ENCODE measurements around the gene NEDD9. TPM values are rescaled to one million over a fixed set of nuclear protein-coding genes. Genes with fewer than 3 reads are reported as not detected.

NEDD9 gene
- total RNA-seq, 4 donors from 2014 or later = 7.7 to 14.9 (median 10.9) TPM

DNA sequence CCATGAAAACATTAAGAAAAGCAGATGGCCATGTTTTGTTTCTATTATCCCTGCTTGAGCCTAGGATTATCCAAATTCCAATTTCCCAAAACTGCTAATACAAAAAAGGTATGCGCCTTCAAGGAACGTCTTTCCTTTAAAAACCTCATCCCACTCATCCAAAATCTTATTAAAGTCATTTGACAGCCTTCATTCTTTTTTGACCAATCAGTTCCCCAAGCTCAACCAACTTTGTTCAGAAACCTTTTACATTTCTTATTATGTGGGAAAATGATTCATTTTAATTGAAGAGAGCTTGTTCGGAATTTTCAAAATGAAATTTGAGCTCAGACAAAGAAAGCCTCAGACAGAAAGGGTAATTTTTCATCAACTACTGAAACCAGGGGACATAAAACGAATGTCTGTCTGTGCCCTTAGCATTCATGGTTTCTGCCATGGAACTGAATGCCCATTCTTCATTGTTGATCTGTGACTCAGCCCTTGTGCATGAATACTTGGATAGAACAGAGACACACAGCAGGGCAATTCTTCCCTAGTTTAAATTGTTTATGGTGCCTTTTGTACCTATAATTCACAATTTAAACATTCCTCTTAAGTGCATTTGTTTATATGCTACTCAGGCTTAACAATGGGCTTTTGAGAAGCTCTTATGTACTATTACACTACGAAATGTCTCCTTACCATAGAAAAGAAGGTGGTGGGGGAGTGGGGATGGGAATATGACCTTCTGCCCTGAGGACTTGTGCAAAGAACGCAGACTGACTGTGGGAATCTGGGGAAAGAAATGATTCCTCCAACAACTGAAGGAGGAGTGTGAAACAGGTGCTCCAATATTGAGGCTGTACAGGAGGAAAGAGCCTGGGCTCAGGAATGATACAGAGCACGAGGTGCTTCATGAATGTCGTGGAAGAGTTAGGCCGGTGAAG is 71.2 kb downstream of the NEDD9 start:
- intact Hi-C loops (cut with DNase I) = no loop called here
- WGBS, 2 donors = 78 to 79% methylated on average over 9 of the region's 9 CpGs
- Histone ChIP-seq H3K36me3 (no peaks in the 10 kb centered on the region), H3K27ac (no peak overlapping the region), H3K4me1 (no peaks in the 10 kb centered on the region), H3K27me3 (no peaks in the 10 kb centered on the region), H3K9me3 (peaks cover 0 to 4% (median 0%) of the 10 kb centered on the region in 3 donors), H3K4me3 (no peak overlapping the region)
- no peak for DNase-seq
- TF ChIP-seq CTCF (IDR thresholded peaks at IDR 0.05) (no peak), POLR2A (IDR thresholded peaks at IDR 0.05) (no peak)

GRCh38 chr6:11160199-11160598 is 72.3 kb downstream of the NEDD9 start:
- Histone ChIP-seq H3K4me3 (no peak overlapping the region), H3K27me3 (no peaks in the 10 kb centered on the region), H3K36me3 (no peaks in the 10 kb centered on the region), H3K27ac (no peak overlapping the region), H3K9me3 (peaks cover 0 to 4% (median 0%) of the 10 kb centered on the region in 3 donors), H3K4me1 (no peaks in the 10 kb centered on the region)
- intact Hi-C loops (cut with DNase I) = no loop called here
- TF ChIP-seq CTCF (IDR thresholded peaks at IDR 0.05) (no peak), POLR2A (IDR thresholded peaks at IDR 0.05) (no peak)
- 24 to 46% methylated on average over 1 of the region's 1 CpG for WGBS, 2 donors
- no peak for DNase-seq

DNA sequence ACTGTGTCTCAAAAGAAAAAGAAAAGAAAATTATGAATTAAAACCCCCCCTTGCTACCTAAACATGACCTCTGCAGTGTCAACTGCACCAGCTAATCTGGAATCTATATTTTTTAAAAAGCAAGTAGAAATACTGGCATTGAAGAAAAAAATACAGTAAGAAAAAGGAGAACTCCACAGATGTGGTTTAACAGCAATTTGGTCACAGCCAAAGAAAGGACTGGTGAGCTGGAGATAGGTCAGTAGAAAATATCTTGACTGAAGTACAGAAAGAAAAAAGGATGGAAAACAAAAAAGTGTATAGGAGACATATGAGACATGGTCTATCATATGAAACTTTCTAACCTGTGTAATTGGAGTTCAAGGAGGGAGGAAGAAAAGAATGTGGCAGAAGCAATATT is 76.9 kb downstream of the NEDD9 start:
- Histone ChIP-seq H3K27me3 (no peaks in the 10 kb centered on the region), H3K4me3 (no peak overlapping the region), H3K9me3 (peaks cover 0 to 4% (median 0%) of the 10 kb centered on the region in 3 donors), H3K27ac (no peak overlapping the region), H3K4me1 (no peaks in the 10 kb centered on the region), H3K36me3 (no peaks in the 10 kb centered on the region)
- TF ChIP-seq POLR2A (IDR thresholded peaks at IDR 0.05) (no peak), CTCF (IDR thresholded peaks at IDR 0.05) (no peak)
- DNase-seq = no peak
- intact Hi-C loops (cut with DNase I) = no loop called here

DNA sequence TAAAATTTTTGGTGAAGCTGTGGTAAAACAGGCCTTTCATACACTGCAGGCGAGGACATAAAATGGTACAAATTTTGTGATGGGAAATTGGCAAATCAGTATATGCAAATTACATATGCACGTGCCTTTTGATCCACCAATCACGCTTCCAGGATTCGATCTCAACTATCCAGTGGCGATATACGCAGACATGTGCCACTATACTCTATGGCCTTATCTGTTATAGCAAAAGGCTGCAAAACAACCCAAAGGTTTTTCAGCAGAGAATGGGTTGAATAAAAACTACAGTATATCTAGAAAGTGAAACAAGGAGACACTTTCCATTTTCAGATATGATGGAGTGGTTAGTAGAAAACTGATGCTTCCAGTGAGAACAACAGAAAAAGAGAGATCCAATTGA is 79.0 kb downstream of the NEDD9 start:
- no peak for TF ChIP-seq CTCF (IDR thresholded peaks at IDR 0.05)
- no peak for TF ChIP-seq POLR2A (IDR thresholded peaks at IDR 0.05)
- no peaks in the 10 kb centered on the region for H3K9me3 ChIP-seq
- intact Hi-C loops (cut with DNase I) = no loop called here
- H3K4me3 ChIP-seq = no peak overlapping the region
- H3K4me1 ChIP-seq = no peaks in the 10 kb centered on the region
- no peak for DNase-seq
- 92 to 97% methylated on average over 6 of the region's 6 CpGs for WGBS, 2 donors
- no peaks in the 10 kb centered on the region for H3K36me3 ChIP-seq
- no peaks in the 10 kb centered on the region for H3K27me3 ChIP-seq
- no peak overlapping the region for H3K27ac ChIP-seq

- intact Hi-C loops (cut with DNase I) = no loop called here
- TF ChIP-seq POLR2A (IDR thresholded peaks at IDR 0.05) (no peak), CTCF (IDR thresholded peaks at IDR 0.05) (no peak)
- Histone ChIP-seq H3K27ac (no peak overlapping the region), H3K27me3 (no peaks in the 10 kb centered on the region), H3K4me3 (no peak overlapping the region), H3K9me3 (no peaks in the 10 kb centered on the region), H3K4me1 (no peaks in the 10 kb centered on the region), H3K36me3 (no peaks in the 10 kb centered on the region)
- no peak for DNase-seq
Measured at GRCh38 chr6:11152581-11152980, 79.9 kb downstream of the NEDD9 start.

All from esophagus squamous epithelium (tissue), 5 donors.